ENCODE results near the gene TMCO4. TPM values are rescaled to one million over a fixed set of nuclear protein-coding genes. Genes with fewer than 3 reads are reported as not detected.

TMCO4 gene
- total and polyA plus RNA-seq, 2 of the 4 experiments (the other 2 are of a cell fraction) = 7.3 to 8.6 TPM

GRCh38 chr1:19768353-19769210 is 31.1 kb downstream of the TMCO4 start:
- H2BK20ac ChIP-seq (ENCODE audit: low read depth, low read length) = no peak overlapping the region
- no peaks in the 10 kb centered on the region for H3K9me3 ChIP-seq (ENCODE audit: control insufficient read depth, insufficient read depth, low read length)
- H4K5ac ChIP-seq (ENCODE audit: low read depth, low read length) = no peak overlapping the region
- H3K27me3 ChIP-seq (ENCODE audit: control insufficient read depth, insufficient read depth, low read length) = no peaks in the 10 kb centered on the region
- intact Hi-C loops (cut with micrococcal nuclease) = no loop called here
- no peak overlapping the region for H3K56ac ChIP-seq (ENCODE audit: extremely low read depth, insufficient read depth, low read length)
- H3K9me1 ChIP-seq (ENCODE audit: insufficient read depth, low read length) = peaks cover 21% of the 10 kb centered on the region
- H3K18ac ChIP-seq (ENCODE audit: low read depth, low read length) = no peak overlapping the region
- no peak overlapping the region for H3K4me3 ChIP-seq (ENCODE audit: insufficient read depth, low read depth, low read length)
- H4K91ac ChIP-seq (ENCODE audit: insufficient read depth, low read depth, low read length) = no peak overlapping the region
- no peaks in the 10 kb centered on the region for H4K20me1 ChIP-seq (ENCODE audit: insufficient read depth, low read length)
- WGBS, 2 experiments (ENCODE audit: extremely low coverage in 2 of 2, insufficient read length in 1 of 2) = 79% methylated on average over 11 of the region's 18 CpGs; no CpG with 5 or more reads in 1 of the 2 experiments
- no peak overlapping the region for H2BK120ac ChIP-seq (ENCODE audit: low read depth, low read length)
- H3K4me1 ChIP-seq (ENCODE audit: control insufficient read depth, insufficient read depth, low read length) = peaks cover 12% of the 10 kb centered on the region
- no TSS peak for BruUV-seq (replicated peaks)
- no peak overlapping the region for H4K8ac ChIP-seq (ENCODE audit: low read depth in 2 of 2, low read length in 2 of 2)
- ATAC-seq (ENCODE audit: low read depth) = no peak
- ChIA-PET POLR2A (ENCODE audit: unreplicated experiment) (no interaction called here), CTCF (no interaction called here)
- peaks cover 0 to 11% of the 10 kb centered on the region in 2 experiments; a peak in 2 of 4 replicates for H3K79me1 ChIP-seq (ENCODE audit: low read depth in 1 of 2, low read length in 2 of 2)
- no peak overlapping the region for H3K9ac ChIP-seq (ENCODE audit: low read depth, low read length)
- no peak for TF ChIP-seq MAZ (IDR thresholded peaks at IDR 0.05; ENCODE audit: borderline replicate concordance, low read depth, low read length)
- no peak for TF ChIP-seq MXI1 (IDR thresholded peaks at IDR 0.05; ENCODE audit: borderline replicate concordance, low read depth, low read length)
- no peak for TF ChIP-seq RFX5 (IDR thresholded peaks at IDR 0.05; ENCODE audit: low read depth, low read length)
- no peak for TF ChIP-seq RCOR1 (IDR thresholded peaks at IDR 0.05; ENCODE audit: insufficient replicate concordance, low read length)
- no peak for TF ChIP-seq CHD1 (IDR thresholded peaks at IDR 0.05; ENCODE audit: low read depth, low read length)
- no peak for TF ChIP-seq NFE2L2 (IDR thresholded peaks at IDR 0.05; ENCODE audit: low read depth, low read length)
- TF ChIP-seq RAD21 (IDR thresholded peaks at IDR 0.05; ENCODE audit: low read length) = no peak
- no peak for TF ChIP-seq CEBPB (IDR thresholded peaks at IDR 0.05; ENCODE audit: low read depth, low read length)
- H3K27ac ChIP-seq (ENCODE audit: insufficient read depth, low read length) = no peak overlapping the region
- dilution Hi-C loops (cut with HindIII; ENCODE audit: low sequenced_read_pairs, unreplicated experiment) = no loop called here
- no peak for DNase-seq
- in situ Hi-C loops (cut with MboI; ENCODE audit: low sequenced_read_pairs) = no loop called here
- H3K4ac ChIP-seq (ENCODE audit: low read depth, low read length) = no peak overlapping the region
- H2AK9ac ChIP-seq (replicated peaks; ENCODE audit: low read depth, low read length, poor library complexity) = no peak overlapping the region
- no peak overlapping the region for H2AK5ac ChIP-seq (ENCODE audit: low read depth, low read length)
- H3K4me2 ChIP-seq (ENCODE audit: low read depth, low read length) = no peak overlapping the region
- H3K14ac ChIP-seq (replicated peaks; ENCODE audit: low read depth, low read length) = no peak overlapping the region
- H3K36me3 ChIP-seq (ENCODE audit: control insufficient read depth, insufficient read depth, low read length) = peaks cover 10% of the 10 kb centered on the region; the same call in 1 of the 2 replicates
- H2AFZ ChIP-seq (replicated peaks; ENCODE audit: low read length, poor library complexity) = no peak overlapping the region
- H2BK5ac ChIP-seq (ENCODE audit: low read depth, low read length, poor library complexity, severe bottlenecking) = no peak overlapping the region
- H2BK15ac ChIP-seq (ENCODE audit: low read depth, low read length) = no peak overlapping the region
- H3K23ac ChIP-seq (ENCODE audit: low read depth, low read length) = no peak overlapping the region
